DND-41 (cell line): ENCODE results near the gene EPM2A.

Experiments
- ATAC-seq: fragments of 200-7000 bp; cut with Tn5 transposase; 3 replicates; pipeline ENCODE4 v1.9.1; 2021; ENCODE audit warnings: low read depth; ENCODE audit not compliant: insufficient read depth
- DNase-seq: peaks from one replicate; pipeline ENCODE4 v3.0.0-alpha.2; 2020
- H2AFZ ChIP-seq: 2 replicates; pipeline ENCODE4 v1.6.0; 2012; ENCODE audit warnings: low read depth, low read length
- H3K27ac ChIP-seq: 2 replicates; pipeline ENCODE4 v1.5.1; 2012; ENCODE audit warnings: low read length, inconsistent platforms
- H3K27me3 ChIP-seq: fragments of 200-600 bp; sonication (generic); 2 replicates; pipeline ENCODE4 v1.6.0; 2012; ENCODE audit warnings: low read length, mild to moderate bottlenecking, inconsistent platforms; ENCODE audit not compliant: insufficient read depth, poor library complexity
- H3K36me3 ChIP-seq: 2 replicates; pipeline ENCODE4 v1.5.1; 2012; ENCODE audit warnings: low read length, inconsistent platforms; ENCODE audit not compliant: insufficient read depth
- H3K4me1 ChIP-seq: 2 replicates; pipeline ENCODE4 v1.5.1; 2012; ENCODE audit warnings: mild to moderate bottlenecking, low read length; ENCODE audit not compliant: insufficient read depth
- H3K4me2 ChIP-seq: 2 replicates; pipeline ENCODE4 v1.6.0; 2012; ENCODE audit warnings: mild to moderate bottlenecking, moderate library complexity, low read length, inconsistent platforms; ENCODE audit not compliant: insufficient read depth
- H3K4me3 ChIP-seq, 2 experiments: fragments of 200-600 bp in 1 of 2; shearing (Covaris generic) in 1 of 2; 2 replicates each; pipeline ENCODE4 v1.5.1; 2012 to 2016; ENCODE audit warnings: inconsistent platforms in 2 of 2, low read length in 2 of 2, mild to moderate bottlenecking in 2 of 2, low read depth in 1 of 2, moderate library complexity in 1 of 2
- H3K79me2 ChIP-seq: 2 replicates; pipeline ENCODE4 v1.6.0; 2012; ENCODE audit warnings: low read length, inconsistent platforms; ENCODE audit not compliant: insufficient read depth
- H3K9ac ChIP-seq: 2 replicates; pipeline ENCODE4 v1.6.0; 2012; ENCODE audit warnings: low read depth, mild to moderate bottlenecking, inconsistent platforms, low read length, moderate library complexity
- H3K9me3 ChIP-seq: 2 replicates; pipeline ENCODE4 v1.5.1; 2012; ENCODE audit warnings: low read length, moderate library complexity, mild to moderate bottlenecking, inconsistent platforms; ENCODE audit not compliant: insufficient read depth, severe bottlenecking
- H4K20me1 ChIP-seq: 2 replicates; pipeline ENCODE4 v1.6.0; 2012; ENCODE audit warnings: low read length; ENCODE audit not compliant: insufficient read depth
- EZH2 ChIP-seq: IDR thresholded peaks from 3 replicates; pipeline ENCODE4 v1.6.1; 2012; ENCODE audit warnings: borderline replicate concordance, low read depth, mild to moderate bottlenecking, moderate library complexity, low read length, inconsistent platforms; ENCODE audit not compliant: severe bottlenecking
- TF ChIP-seq, protein P1 (sequence below): IDR thresholded peaks from 2 replicates; pipeline ENCODE4 v1.5.1; 2012; ENCODE audit warnings: borderline replicate concordance, low read length, moderate library complexity, mild to moderate bottlenecking; ENCODE audit not compliant: poor library complexity, severe bottlenecking; ENCODE audit errors: extremely low read depth

The EPM2A gene

DNA sequence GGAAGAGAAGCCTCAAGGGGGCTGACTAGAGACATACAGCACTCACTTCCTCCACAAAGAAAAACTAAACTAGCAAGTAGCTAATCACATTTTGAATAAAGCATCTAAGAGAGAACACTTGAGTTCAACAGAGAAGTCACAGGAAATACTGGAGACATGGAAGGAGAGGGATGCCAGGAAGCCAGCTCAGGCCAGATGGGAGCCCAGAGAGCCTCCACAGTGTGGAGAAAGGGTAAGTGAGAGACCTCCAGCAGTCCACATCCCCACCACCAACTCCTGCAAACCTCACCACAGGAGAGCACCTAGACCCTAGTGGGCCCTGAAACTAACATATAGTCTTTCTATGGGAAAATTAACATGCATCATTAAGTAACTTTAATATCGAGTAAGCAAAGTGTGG lies 79.2 kb downstream of the EPM2A start:
- no peak overlapping the region for H3K4me2 ChIP-seq
- H3K27me3 ChIP-seq, result no peaks in the 10 kb centered on the region
- no peaks in the 10 kb centered on the region for H3K36me3 ChIP-seq
- no peak overlapping the region for H3K4me3 ChIP-seq
- no peak overlapping the region for H3K27ac ChIP-seq
- no peak overlapping the region for H3K9ac ChIP-seq
- H3K9me3 ChIP-seq, result no peaks in the 10 kb centered on the region
- no peak overlapping the region for H2AFZ ChIP-seq
- no peaks in the 10 kb centered on the region for H4K20me1 ChIP-seq
- H3K4me1 ChIP-seq, result no peaks in the 10 kb centered on the region
- H3K79me2 ChIP-seq, result no peaks in the 10 kb centered on the region
- peak; percentile 37; the same call in 1 of the 3 replicates for ATAC-seq
- TF ChIP-seq EZH2, result no peak
- TF ChIP-seq, protein P1, sequence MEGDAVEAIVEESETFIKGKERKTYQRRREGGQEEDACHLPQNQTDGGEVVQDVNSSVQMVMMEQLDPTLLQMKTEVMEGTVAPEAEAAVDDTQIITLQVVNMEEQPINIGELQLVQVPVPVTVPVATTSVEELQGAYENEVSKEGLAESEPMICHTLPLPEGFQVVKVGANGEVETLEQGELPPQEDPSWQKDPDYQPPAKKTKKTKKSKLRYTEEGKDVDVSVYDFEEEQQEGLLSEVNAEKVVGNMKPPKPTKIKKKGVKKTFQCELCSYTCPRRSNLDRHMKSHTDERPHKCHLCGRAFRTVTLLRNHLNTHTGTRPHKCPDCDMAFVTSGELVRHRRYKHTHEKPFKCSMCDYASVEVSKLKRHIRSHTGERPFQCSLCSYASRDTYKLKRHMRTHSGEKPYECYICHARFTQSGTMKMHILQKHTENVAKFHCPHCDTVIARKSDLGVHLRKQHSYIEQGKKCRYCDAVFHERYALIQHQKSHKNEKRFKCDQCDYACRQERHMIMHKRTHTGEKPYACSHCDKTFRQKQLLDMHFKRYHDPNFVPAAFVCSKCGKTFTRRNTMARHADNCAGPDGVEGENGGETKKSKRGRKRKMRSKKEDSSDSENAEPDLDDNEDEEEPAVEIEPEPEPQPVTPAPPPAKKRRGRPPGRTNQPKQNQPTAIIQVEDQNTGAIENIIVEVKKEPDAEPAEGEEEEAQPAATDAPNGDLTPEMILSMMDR, result no peak
- no peak for DNase-seq

DNA sequence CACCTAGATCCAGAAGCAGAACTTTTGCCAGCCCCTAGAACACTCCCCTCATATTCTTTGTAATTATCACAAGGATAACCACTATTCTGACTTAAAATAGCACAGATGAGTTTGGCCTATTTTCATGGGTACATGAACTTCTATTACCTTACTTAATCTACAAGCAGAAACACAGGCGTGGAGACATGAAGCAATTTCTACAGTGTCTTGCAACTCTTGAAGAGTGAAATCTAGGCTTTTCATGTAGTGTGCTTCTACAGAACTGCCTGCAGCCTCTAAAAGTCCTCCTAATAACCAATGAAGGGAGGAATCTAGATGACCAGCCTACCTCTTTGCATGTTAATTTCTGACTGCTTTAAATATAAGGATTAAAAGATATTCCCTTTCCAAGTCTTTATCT lies 82.7 kb downstream of the EPM2A start:
- Histone ChIP-seq H3K4me1 (no peaks in the 10 kb centered on the region), H3K4me2 (no peak overlapping the region), H3K27me3 (no peaks in the 10 kb centered on the region), H3K27ac (no peak overlapping the region), H3K79me2 (no peaks in the 10 kb centered on the region), H3K4me3 (no peak overlapping the region), H3K9ac (no peak overlapping the region), H2AFZ (no peak overlapping the region), H3K36me3 (no peaks in the 10 kb centered on the region), H4K20me1 (no peaks in the 10 kb centered on the region), H3K9me3 (no peaks in the 10 kb centered on the region)
- ATAC-seq, result no peak
- TF ChIP-seq EZH2, result no peak
- TF ChIP-seq, protein P1, result no peak
- DNase-seq, result no peak

DNA sequence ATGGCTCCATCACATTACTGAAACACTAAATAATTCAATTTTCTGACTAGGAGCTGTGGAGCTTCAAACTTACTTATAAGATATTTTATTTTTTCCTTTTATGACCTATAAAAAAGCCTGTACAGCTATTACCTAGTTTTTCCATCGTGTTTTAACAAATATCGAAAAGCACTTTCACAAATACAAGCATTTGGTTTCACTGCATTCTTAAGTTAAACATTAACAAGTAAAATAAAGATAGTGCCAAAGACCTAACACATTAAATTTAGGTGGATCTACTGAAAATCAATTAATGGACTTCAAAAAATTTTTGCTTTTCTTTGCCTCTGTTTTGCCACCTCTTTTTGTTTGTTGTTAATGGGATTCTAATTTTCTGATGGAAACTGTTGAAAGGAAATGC lies 83.3 kb downstream of the EPM2A start:
- TF ChIP-seq, protein P1, result no peak
- TF ChIP-seq EZH2, result no peak
- H3K9me3 ChIP-seq, result no peaks in the 10 kb centered on the region
- H3K79me2 ChIP-seq, result no peaks in the 10 kb centered on the region
- H3K4me1 ChIP-seq, result no peaks in the 10 kb centered on the region
- no peak overlapping the region for H2AFZ ChIP-seq
- no peak for DNase-seq
- no peak overlapping the region for H3K4me2 ChIP-seq
- H3K27me3 ChIP-seq, result no peaks in the 10 kb centered on the region
- H3K9ac ChIP-seq, result no peak overlapping the region
- no peak overlapping the region for H3K4me3 ChIP-seq
- H3K36me3 ChIP-seq, result no peaks in the 10 kb centered on the region
- ATAC-seq, result no peak
- H4K20me1 ChIP-seq, result no peaks in the 10 kb centered on the region
- H3K27ac ChIP-seq, result no peak overlapping the region

DNA sequence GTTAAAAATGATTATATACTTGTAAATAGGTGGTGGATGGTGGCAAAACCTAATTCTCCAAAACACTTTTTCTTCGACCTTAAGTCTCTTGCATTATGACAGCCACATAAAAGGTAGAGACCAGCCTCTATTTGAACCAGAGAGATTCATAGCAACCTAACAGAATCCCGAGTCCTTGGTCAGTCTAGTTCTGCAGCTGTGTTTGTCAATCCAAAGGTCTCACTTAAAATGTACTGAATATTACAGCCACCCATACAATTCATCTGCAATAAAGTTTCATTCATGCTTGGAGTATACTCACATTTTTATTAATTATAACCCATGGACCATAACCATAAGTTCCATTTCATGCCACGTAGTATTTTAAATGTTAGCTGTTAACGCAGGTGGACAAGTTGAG lies 87.2 kb downstream of the EPM2A start:
- Histone ChIP-seq H3K4me3 (no peak overlapping the region), H3K4me2 (no peak overlapping the region), H3K9ac (no peak overlapping the region), H3K4me1 (no peaks in the 10 kb centered on the region), H4K20me1 (no peaks in the 10 kb centered on the region), H3K9me3 (no peaks in the 10 kb centered on the region), H3K27me3 (no peaks in the 10 kb centered on the region), H2AFZ (no peak overlapping the region), H3K27ac (no peak overlapping the region), H3K36me3 (no peaks in the 10 kb centered on the region), H3K79me2 (no peaks in the 10 kb centered on the region)
- no peak for DNase-seq
- ATAC-seq, result no peak
- no peak for TF ChIP-seq EZH2
- TF ChIP-seq, protein P1, result no peak
